GM19395 (cell line): ENCODE measurements around the gene IFITM1.
"Not testable (repeated sequence)": the region's sequence is repeated elsewhere in the genome, so short reads cannot be mapped to it uniquely, and the experiment has no call there.

ENCODE experiments used
- ATAC-seq: cut with Tn5 transposase; IDR thresholded peaks from one replicate; pipeline ENCODE4 v1.9.1; 2021; ENCODE audit warnings: mild to moderate bottlenecking, moderate library complexity; ENCODE audit not compliant: unreplicated experiment

IFITM1 gene

DNA sequence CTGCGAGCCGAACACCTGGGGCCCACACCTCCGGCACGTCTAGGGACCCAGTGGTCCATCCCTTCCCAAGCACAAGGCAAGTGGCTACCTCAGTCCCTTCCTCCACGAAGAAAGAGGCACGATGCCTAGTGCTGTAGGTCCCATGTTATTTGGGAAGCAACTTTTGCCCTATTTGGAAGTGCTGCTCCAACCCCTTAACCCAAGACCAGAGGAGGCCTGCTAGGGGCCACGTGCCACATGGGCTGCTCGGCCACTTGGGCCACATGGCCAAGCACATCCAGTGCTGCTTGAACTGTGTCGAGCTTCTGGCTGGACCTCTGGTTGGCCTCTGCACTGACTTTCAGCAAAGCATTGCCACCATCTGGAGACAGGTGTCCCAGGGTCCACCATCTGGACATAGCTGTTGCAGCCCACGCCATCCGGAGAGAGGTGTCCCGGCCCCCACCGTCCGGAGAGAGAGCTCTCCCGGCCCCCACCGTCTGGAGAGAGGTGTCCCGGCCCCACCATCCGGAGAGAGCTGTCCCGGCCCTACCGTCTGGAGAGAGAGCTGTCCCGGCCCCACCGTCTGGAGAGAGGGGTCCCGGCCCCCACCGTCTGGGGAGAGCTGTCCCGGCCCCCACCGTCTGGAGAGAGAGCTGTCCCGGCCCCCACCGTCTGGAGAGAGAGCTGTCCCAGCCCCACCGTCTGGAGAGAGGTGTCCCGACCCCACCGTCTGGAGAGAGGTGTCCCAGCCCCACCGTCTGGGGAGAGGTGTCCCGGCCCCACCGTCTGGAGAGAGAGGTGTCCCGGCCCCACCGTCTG, 49.0 kb downstream of the IFITM1 start:
- no peak for ATAC-seq

GRCh38 chr11:363443-363805, 49.6 kb downstream of the IFITM1 start:
- ATAC-seq = not testable (repeated sequence)

- ATAC-seq = no peak
Measured at GRCh38 chr11:363948-364761, 50.3 kb downstream of the IFITM1 start.
